ENCODE measurements around the gene MCM6. TPM values are rescaled to one million over a fixed set of nuclear protein-coding genes. Genes with fewer than 3 reads are reported as not detected.
A peak's percentile ranks its signal among the peaks of the same experiment; 100 is the strongest.

MCM6 gene
- total and polyA plus RNA-seq, 8 donors = 1.8 to 41.1 (median 8.5) TPM

- H3K27ac ChIP-seq = no peak overlapping the region
- H3K4me1 ChIP-seq = peaks cover 0 to 5% (median 0%) of the 10 kb centered on the region in 4 donors
- H3K36me3 ChIP-seq = peaks cover 13 to 60% (median 48%) of the 10 kb centered on the region in 4 donors
- peak in 1 of 2 donors; percentile 75 for DNase-seq
- TF ChIP-seq CTCF (IDR thresholded peaks at IDR 0.05) (peak in 5 of 7 experiments; percentile 25 to 80 (median 64)), POLR2A (IDR thresholded peaks at IDR 0.05) (no peak), EP300 (IDR thresholded peaks at IDR 0.05) (no peak)
- intact Hi-C loops (cut with DNase I; ENCODE audit: low total_unique reads) = loop anchor here (5.0 kb wide), 1 partner anchor 468 kb away; no protein-coding TSS in a partner anchor
- WGBS, 5 donors = 79 to 87% (median 83%) methylated on average over 5 of the region's 5 CpGs
- H3K4me3 ChIP-seq = no peak overlapping the region
- H3K9me3 ChIP-seq = no peaks in the 10 kb centered on the region
- no peaks in the 10 kb centered on the region for H3K27me3 ChIP-seq
Measured at GRCh38 chr2:135913727-135914365, 37.6 kb upstream of the MCM6 start.

- Histone ChIP-seq H3K9me3 (no peaks in the 10 kb centered on the region), H3K36me3 (peaks cover 13 to 77% (median 70%) of the 10 kb centered on the region in 4 donors), H3K27me3 (no peaks in the 10 kb centered on the region), H3K27ac (no peak overlapping the region), H3K4me1 (peaks cover 0 to under 1% (median 0%) of the 10 kb centered on the region in 4 donors), H3K4me3 (no peak overlapping the region)
- intact Hi-C loops (cut with DNase I; ENCODE audit: low total_unique reads) = loop anchor here (5.0 kb wide), 1 partner anchor 472 kb away; no protein-coding TSS in a partner anchor
- DNase-seq = no peak
- TF ChIP-seq CTCF (IDR thresholded peaks at IDR 0.05) = no peak
- TF ChIP-seq POLR2A (IDR thresholded peaks at IDR 0.05) = no peak
- no peak for TF ChIP-seq EP300 (IDR thresholded peaks at IDR 0.05)
- no peak for TF ChIP-seq POLR2AphosphoS5 (IDR thresholded peaks at IDR 0.05)
Measured at GRCh38 chr2:135909976-135910375, 33.7 kb upstream of the MCM6 start.

GRCh38 chr2:135905679-135906078, 29.4 kb upstream of the MCM6 start:
- Histone ChIP-seq H3K4me1 (peaks cover 0 to 10% (median 2%) of the 10 kb centered on the region in 4 donors), H3K9me3 (no peaks in the 10 kb centered on the region), H3K27me3 (no peaks in the 10 kb centered on the region), H3K4me3 (no peak overlapping the region), H3K36me3 (peaks cover 6 to 81% (median 61%) of the 10 kb centered on the region in 4 donors), H3K27ac (no peak overlapping the region)
- TF ChIP-seq EP300 (IDR thresholded peaks at IDR 0.05) = no peak
- TF ChIP-seq POLR2A (IDR thresholded peaks at IDR 0.05) = no peak
- TF ChIP-seq CTCF (IDR thresholded peaks at IDR 0.05) = no peak
- TF ChIP-seq POLR2AphosphoS5 (IDR thresholded peaks at IDR 0.05) = no peak
- DNase-seq = no peak
- intact Hi-C loops (cut with DNase I; ENCODE audit: low total_unique reads) = no loop called here

GRCh38 chr2:135904341-135904989, 28.2 kb upstream of the MCM6 start:
- Histone ChIP-seq H3K4me1 (peaks cover 0 to 10% (median 2%) of the 10 kb centered on the region in 4 donors), H3K36me3 (peaks cover 0 to 70% (median 48%) of the 10 kb centered on the region in 4 donors), H3K9me3 (no peaks in the 10 kb centered on the region), H3K4me3 (no peak overlapping the region), H3K27ac (no peak overlapping the region), H3K27me3 (no peaks in the 10 kb centered on the region)
- 88 to 96% (median 94%) methylated on average over 4 of the region's 4 CpGs for WGBS, 5 donors
- peak in 1 of 2 donors; percentile 12 for DNase-seq
- no peak for TF ChIP-seq CTCF (IDR thresholded peaks at IDR 0.05)
- TF ChIP-seq EP300 (IDR thresholded peaks at IDR 0.05) = no peak
- no peak for TF ChIP-seq POLR2A (IDR thresholded peaks at IDR 0.05)
- TF ChIP-seq POLR2AphosphoS5 (IDR thresholded peaks at IDR 0.05) = no peak
- intact Hi-C loops (cut with DNase I; ENCODE audit: low total_unique reads) = no loop called here
